Right lobe of liver (tissue), 6 donors: Measurements from ENCODE around the gene PEAR1. TPM values are rescaled to one million over a fixed set of nuclear protein-coding genes. Genes with fewer than 3 reads are reported as not detected.

ENCODE experiments used
- ATAC-seq, 4 donors: fragments of 200-7000 bp; cut with Tn5 transposase; one replicate each; pipeline ENCODE4 v1.9.1; 2020; ENCODE audit warnings: mild to moderate bottlenecking in 4 of 4, moderate library complexity in 4 of 4
- DNase-seq, 3 donors: peaks; one replicate each; pipeline ENCODE4 v3.0.0-alpha.2; 2020
- H3K27ac ChIP-seq, 3 donors: fragments of 200-600 bp; one replicate each; pipeline ENCODE4 v1.8.0; 2022
- H3K27me3 ChIP-seq, 2 donors: fragments of 200-600 bp; one replicate each; pipeline ENCODE4 v1.8.0; 2022
- H3K36me3 ChIP-seq, 4 donors: fragments of 200-600 bp; sonication (generic) in 1 of 4; one replicate each; pipeline versions ENCODE4 v1.5.1 to v1.8.0; 2017 to 2022; ENCODE audit warnings: control low read depth in 1 of 4
- H3K4me1 ChIP-seq, 4 donors: fragments of 200-600 bp; sonication (generic) in 1 of 4; one replicate each; pipeline versions ENCODE4 v1.5.1 to v1.8.0; 2017 to 2022; ENCODE audit warnings: control low read depth in 1 of 4
- H3K4me3 ChIP-seq, 3 donors: fragments of 200-600 bp; one replicate each; pipeline ENCODE4 v1.8.0; 2022
- H3K9me3 ChIP-seq, 4 donors: fragments of 200-600 bp; sonication (generic) in 1 of 4; one replicate each; pipeline versions ENCODE4 v1.5.1 to v1.8.0; 2017 to 2022; ENCODE audit warnings: control low read depth in 1 of 4
- POLR2A ChIP-seq: fragments of 450-650 bp; IDR thresholded peaks from one replicate; pipeline ENCODE4 v1.6.1; 2017; ENCODE audit warnings: antibody characterized with exemption, mild to moderate bottlenecking
- WGBS: methylation state at CpG from one replicate; pipeline ENCODE4 v1.1.6; 2018; ENCODE audit warnings: low coverage, low lambda C conversion rate; ENCODE audit not compliant: insufficient coverage; ENCODE audit errors: missing lambda C conversion rate; 5-methylcytosine and 5-hydroxymethylcytosine counted together
- intact Hi-C, 2 donors: fragments of 100-400 bp; cut with DNase I; formaldehyde crosslinking; loops; one replicate each; pipeline versions ENCODE4 v1.11.2 to v1.14.1; 2022
- total RNA-seq, 6 experiments: library from RNA; depleted of rRNA in 2 of 6; stranded (reverse); fragments of >200 nt in 2 of 6; fragmentation: NEBNext Ultra II Directional in 3 of 6; extraction: Animal tissue kit (Norgen Biotek cat#: 25700) in 3 of 6; gene quantifications; one replicate each; pipeline versions ENCODE4 v1.1.0 to v1.2.4, GENCODE V29; 2016 to 2023
- TF ChIP-seq, protein P1 (sequence below), 4 donors: fragments of 200-600 bp in 3 of 4; fragments of 450-650 bp in 1 of 4; IDR thresholded peaks; one replicate each; pipeline versions ENCODE4 v1.5.1 to v1.8.0; 2016 to 2022; ENCODE audit warnings: antibody characterized with exemption in 4 of 4, mild to moderate bottlenecking in 2 of 4
- donor health status: DM: no; HTN: yes; CAD: no.
- donor health status: DM: no; HTN: no; CAD: no.
- donor health status: DM: no; HTN: no; CAD: no.
- donor health status: DM: no; HTN: yes; CAD: no.
- donor health status: DM: no; HTN: yes; CAD: no.

PEAR1 gene
- total RNA-seq, 6 experiments from 2014 or later: 2.2 to 9.8 (median 3.6) TPM

DNA sequence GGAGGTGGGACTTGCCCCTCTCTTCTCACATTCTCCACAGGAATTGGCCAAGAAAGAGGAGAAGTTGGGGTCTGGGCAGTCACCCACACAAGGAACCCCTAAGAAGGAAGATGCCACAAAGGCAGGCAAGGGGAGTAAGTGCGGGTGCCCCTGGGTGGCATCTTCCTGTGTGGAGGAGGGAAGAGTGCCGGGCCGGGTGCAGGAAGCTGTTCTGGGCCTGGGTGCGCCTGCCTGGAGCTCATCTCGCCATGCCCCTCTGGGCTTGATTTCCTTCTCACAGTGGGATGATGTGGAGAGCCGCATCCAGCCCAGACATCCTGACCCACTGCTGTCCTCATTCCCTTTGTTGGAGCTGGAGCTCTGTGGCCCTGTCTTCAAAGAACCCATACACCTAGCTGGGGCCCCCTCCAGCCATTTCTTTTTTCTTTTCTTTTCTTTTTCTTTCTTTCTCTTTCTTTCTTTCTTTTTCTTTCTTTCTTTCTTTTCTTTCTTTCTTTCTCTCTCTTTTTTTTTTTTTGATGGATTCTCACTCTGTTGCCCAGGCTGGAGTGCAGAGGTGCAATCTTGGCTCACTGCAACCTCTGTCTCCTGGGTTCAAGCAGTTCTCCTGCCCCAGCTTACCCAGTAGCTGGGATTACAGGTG is 36.2 kb downstream of the PEAR1 start:
- Histone ChIP-seq H3K36me3 (no peaks in the 10 kb centered on the region), H3K27ac (no peak overlapping the region), H3K4me1 (peaks cover 0 to 7% (median 0%) of the 10 kb centered on the region in 4 donors), H3K9me3 (no peaks in the 10 kb centered on the region), H3K27me3 (peaks cover 0 to 11% of the 10 kb centered on the region in 2 donors), H3K4me3 (no peak overlapping the region)
- ATAC-seq (no peak), DNase-seq (peak in 1 of 3 donors; percentile 22)
- intact Hi-C loops: no loop called here
- WGBS: 32% methylated on average over 2 of the region's 6 CpGs
- TF ChIP-seq, protein P1, sequence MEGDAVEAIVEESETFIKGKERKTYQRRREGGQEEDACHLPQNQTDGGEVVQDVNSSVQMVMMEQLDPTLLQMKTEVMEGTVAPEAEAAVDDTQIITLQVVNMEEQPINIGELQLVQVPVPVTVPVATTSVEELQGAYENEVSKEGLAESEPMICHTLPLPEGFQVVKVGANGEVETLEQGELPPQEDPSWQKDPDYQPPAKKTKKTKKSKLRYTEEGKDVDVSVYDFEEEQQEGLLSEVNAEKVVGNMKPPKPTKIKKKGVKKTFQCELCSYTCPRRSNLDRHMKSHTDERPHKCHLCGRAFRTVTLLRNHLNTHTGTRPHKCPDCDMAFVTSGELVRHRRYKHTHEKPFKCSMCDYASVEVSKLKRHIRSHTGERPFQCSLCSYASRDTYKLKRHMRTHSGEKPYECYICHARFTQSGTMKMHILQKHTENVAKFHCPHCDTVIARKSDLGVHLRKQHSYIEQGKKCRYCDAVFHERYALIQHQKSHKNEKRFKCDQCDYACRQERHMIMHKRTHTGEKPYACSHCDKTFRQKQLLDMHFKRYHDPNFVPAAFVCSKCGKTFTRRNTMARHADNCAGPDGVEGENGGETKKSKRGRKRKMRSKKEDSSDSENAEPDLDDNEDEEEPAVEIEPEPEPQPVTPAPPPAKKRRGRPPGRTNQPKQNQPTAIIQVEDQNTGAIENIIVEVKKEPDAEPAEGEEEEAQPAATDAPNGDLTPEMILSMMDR (IDR thresholded peaks at IDR 0.05): no peak
- no peak for TF ChIP-seq POLR2A

DNA sequence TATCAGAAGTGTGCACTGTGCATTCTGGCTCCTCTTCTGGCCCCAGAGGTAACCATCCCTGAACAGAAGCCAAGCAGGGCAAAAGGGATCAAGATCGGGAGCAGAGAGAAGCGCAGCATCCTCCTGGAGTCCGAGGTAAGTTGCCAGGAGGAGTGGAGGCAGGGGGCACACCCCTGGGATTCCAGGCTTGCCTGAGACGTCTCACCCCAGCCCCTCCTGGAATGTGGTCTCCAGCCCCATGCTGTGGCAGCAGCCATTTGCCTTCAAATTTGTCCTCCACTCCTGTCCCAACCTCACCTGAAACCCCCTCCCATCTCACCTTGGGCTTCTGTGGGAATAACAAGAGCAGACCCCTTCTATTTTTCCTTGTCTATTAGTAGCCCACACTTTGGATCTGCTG is 37.0 kb downstream of the PEAR1 start:
- Histone ChIP-seq H3K36me3 (no peaks in the 10 kb centered on the region), H3K9me3 (no peaks in the 10 kb centered on the region), H3K4me1 (peaks cover 0 to 7% (median 0%) of the 10 kb centered on the region in 4 donors), H3K4me3 (no peak overlapping the region), H3K27ac (no peak overlapping the region), H3K27me3 (peaks cover 0 to 4% of the 10 kb centered on the region in 2 donors)
- WGBS: 24% methylated on average over 2 of the region's 4 CpGs
- ATAC-seq: no peak
- intact Hi-C loops: no loop called here
- TF ChIP-seq, protein P1 (IDR thresholded peaks at IDR 0.05): no peak
- no peak for TF ChIP-seq POLR2A
- DNase-seq: peak in 1 of 3 donors; percentile 22

DNA sequence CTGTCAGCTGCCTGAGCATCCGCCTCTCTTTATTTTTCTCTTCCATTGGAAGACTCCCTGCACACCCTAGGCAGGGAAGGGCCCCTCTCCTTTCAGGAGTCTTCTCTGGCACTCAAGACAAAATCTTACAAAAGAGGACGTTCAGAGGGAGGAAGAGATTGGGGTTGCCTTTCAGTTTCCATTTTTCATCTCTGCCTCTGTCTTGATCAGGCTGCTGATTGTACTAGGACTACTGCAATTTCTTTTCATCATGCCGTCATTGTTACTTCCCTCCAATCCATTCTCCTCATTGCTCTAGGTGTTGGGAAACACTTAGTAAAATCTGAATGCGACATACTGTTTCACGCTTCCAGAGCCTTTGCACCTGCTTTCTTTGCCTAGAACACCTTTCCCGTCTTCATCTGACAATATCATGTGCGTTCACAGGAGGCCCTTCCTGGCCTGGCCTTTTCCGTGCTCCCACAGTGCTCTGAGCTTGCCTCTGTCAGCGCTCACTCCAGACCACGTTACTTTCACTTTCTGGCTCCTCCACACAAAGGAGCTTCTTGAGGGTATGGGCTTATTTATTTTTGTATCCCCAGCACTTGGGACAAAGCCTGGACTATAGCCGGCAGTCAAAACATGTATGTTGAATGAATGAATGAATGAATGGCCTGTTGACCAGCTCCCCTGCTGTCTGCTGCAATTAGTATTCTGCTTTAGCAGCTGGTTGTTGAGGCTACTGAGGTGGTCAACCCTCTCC is 37.9 kb downstream of the PEAR1 start:
- Histone ChIP-seq H3K27me3 (peaks cover 0 to 4% of the 10 kb centered on the region in 2 donors), H3K9me3 (no peaks in the 10 kb centered on the region), H3K36me3 (peaks cover 0 to 4% (median 0%) of the 10 kb centered on the region in 4 donors), H3K4me3 (no peak overlapping the region), H3K4me1 (peaks cover 0 to 7% (median 0%) of the 10 kb centered on the region in 4 donors), H3K27ac (no peak overlapping the region)
- intact Hi-C loops: no loop called here
- peak in 2 of 3 donors; percentile 34 to 37 for DNase-seq
- TF ChIP-seq, protein P1 (IDR thresholded peaks at IDR 0.05): no peak
- no peak for TF ChIP-seq POLR2A
- ATAC-seq: peak; percentile 46 to 55 (median 48)
- WGBS: 43% methylated on average over 11 of the region's 11 CpGs

DNA sequence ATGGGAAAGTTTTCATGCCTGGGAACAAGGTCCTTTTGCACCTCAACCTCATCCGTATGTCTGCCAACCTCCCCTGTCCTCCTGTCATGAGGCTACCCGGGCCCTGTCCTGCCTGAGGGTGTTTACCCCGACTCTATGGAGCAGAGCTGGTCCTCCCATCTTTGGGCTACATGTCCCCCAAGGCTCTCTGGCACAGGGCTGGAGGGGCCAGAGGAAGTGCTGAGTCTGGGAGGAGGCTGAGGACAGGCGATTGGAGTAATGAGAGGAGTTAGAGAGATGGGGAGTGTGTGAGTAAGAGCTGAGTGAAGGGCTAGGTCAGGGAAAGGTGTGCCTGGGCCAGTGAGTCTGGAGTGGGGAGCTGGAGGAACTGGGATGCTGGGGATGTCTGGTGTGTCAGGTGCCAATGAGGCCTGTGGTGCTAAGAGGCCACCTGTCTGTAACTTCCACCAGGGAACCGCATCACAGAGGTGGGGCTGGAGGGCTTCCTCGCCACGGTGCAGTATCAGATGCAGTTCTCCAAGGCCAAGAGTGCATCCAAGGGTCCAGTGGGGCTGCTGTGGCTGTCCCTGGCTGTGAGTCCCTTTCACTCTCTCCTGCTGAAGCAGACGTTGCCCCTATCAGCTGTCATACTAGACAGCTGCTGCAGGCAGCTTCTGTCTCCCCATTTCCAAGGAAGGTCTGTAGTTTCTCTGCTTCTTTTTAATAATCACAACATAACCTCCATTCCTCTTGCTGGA is 38.6 kb downstream of the PEAR1 start:
- Histone ChIP-seq H3K4me3 (no peak overlapping the region), H3K36me3 (peaks cover 0 to 7% (median 0%) of the 10 kb centered on the region in 4 donors), H3K27ac (no peak overlapping the region), H3K27me3 (peaks cover 0 to 4% of the 10 kb centered on the region in 2 donors), H3K4me1 (peaks cover 0 to 7% (median 0%) of the 10 kb centered on the region in 4 donors), H3K9me3 (no peaks in the 10 kb centered on the region)
- TF ChIP-seq, protein P1 (IDR thresholded peaks at IDR 0.05): no peak
- no peak for TF ChIP-seq POLR2A
- 44% methylated on average over 6 of the region's 8 CpGs for WGBS
- peak in 1 of 3 donors; percentile 47 for DNase-seq
- intact Hi-C loops: no loop called here
- ATAC-seq: peak in 1 of 4 donors; percentile 18
